WTC11 (cell line): ENCODE data around the gene JADE2. TPM values are rescaled to one million over a fixed set of nuclear protein-coding genes. Genes with fewer than 3 reads are reported as not detected.

Experiments used
- ATAC-seq: fragments of 200-7000 bp; cut with Tn5 transposase; 2 replicates; pipeline ENCODE4 v1.10.0; 2021; ENCODE audit warnings: mild to moderate bottlenecking, moderate library complexity
- CTCF ChIA-PET: fragments of 300-600 bp; sonication (Branson Sonifier 250); formaldehyde crosslinking; loops from one replicate; lab custom pipeline; 2021; ENCODE audit warnings: antibody characterized with exemption; lab: Charles Lee
- POLR2A ChIA-PET: fragments of 350-600 bp; sonication (Branson Sonifier 250); formaldehyde crosslinking; loops from one replicate; lab custom pipeline; 2021; ENCODE audit warnings: antibody characterized with exemption; lab: Charles Lee
- DNase-seq: peaks from one replicate; pipeline ENCODE4 v3.0.0; 2021; ENCODE audit warnings: low spot score
- H3K27ac Mint-ChIP-seq: 2 replicates; pipeline ENCODE4 v1.8.0; 2021; ENCODE audit warnings: mixed read lengths
- H3K27me3 Mint-ChIP-seq: 2 replicates; pipeline ENCODE4 v1.8.0; 2021; ENCODE audit warnings: low read depth, mild to moderate bottlenecking, moderate library complexity, mixed read lengths
- H3K36me3 Mint-ChIP-seq: 2 replicates; pipeline ENCODE4 v1.8.0; 2021; ENCODE audit warnings: mixed read lengths
- H3K4me1 Mint-ChIP-seq: 2 replicates; pipeline ENCODE4 v1.8.0; 2022; ENCODE audit warnings: mixed read lengths
- H3K4me3 Mint-ChIP-seq: 2 replicates; pipeline ENCODE4 v1.8.0; 2021; ENCODE audit warnings: mild to moderate bottlenecking, moderate library complexity, mixed read lengths
- H3K9me3 Mint-ChIP-seq: 2 replicates; pipeline ENCODE4 v1.8.0; 2021; ENCODE audit warnings: mixed read lengths
- AFF4 ChIP-seq: sonication (generic); formaldehyde crosslinking; IDR thresholded peaks from 2 replicates; pipeline ENCODE4 v1.8.1; 2023; ENCODE audit warnings: mild to moderate bottlenecking, missing genetic modification reagents, borderline replicate concordance
- ATF1 ChIP-seq: sonication (generic); formaldehyde crosslinking; IDR thresholded peaks from 2 replicates; pipeline ENCODE4 v1.8.1; 2023; ENCODE audit warnings: mild to moderate bottlenecking, moderate library complexity, missing genetic modification reagents
- ATF6 ChIP-seq: sonication (generic); formaldehyde crosslinking; IDR thresholded peaks from 2 replicates; pipeline ENCODE4 v1.8.1; 2023; ENCODE audit warnings: mild to moderate bottlenecking, missing genetic modification reagents
- ESRRA ChIP-seq: sonication (generic); formaldehyde crosslinking; IDR thresholded peaks from 2 replicates; pipeline ENCODE4 v1.8.1; 2022; ENCODE audit warnings: mild to moderate bottlenecking, missing genetic modification reagents, borderline replicate concordance
- FOXJ3 ChIP-seq: sonication (generic); formaldehyde crosslinking; IDR thresholded peaks from 2 replicates; pipeline ENCODE4 v1.9.0; 2021; ENCODE audit warnings: missing genetic modification reagents, mild to moderate bottlenecking, borderline replicate concordance
- GTF2I ChIP-seq: fragments of 250-450 bp; sonication (Bioruptor Pico); conservative IDR thresholded peaks from 2 replicates; pipeline ENCODE4 v1.4.0; 2021; ENCODE audit warnings: mild to moderate bottlenecking
- NFATC4 ChIP-seq: fragments of 250-450 bp; sonication (Bioruptor Pico); IDR thresholded peaks from 2 replicates; pipeline ENCODE4 v1.9.0; 2021; ENCODE audit warnings: mild to moderate bottlenecking
- OVOL2 ChIP-seq: fragments of 250-450 bp; sonication (Bioruptor Pico); IDR thresholded peaks from 2 replicates; pipeline ENCODE4 v1.9.0; 2021; ENCODE audit warnings: mild to moderate bottlenecking, borderline replicate concordance
- RELA ChIP-seq: sonication (generic); formaldehyde crosslinking; IDR thresholded peaks from 2 replicates; pipeline ENCODE4 v1.8.1; 2022; ENCODE audit warnings: missing genetic modification reagents, mild to moderate bottlenecking, borderline replicate concordance
- ZNF281 ChIP-seq: sonication (generic); formaldehyde crosslinking; IDR thresholded peaks from 2 replicates; pipeline ENCODE4 v1.8.0; 2023; ENCODE audit warnings: mild to moderate bottlenecking, missing genetic modification reagents
- ZNF512 ChIP-seq: sonication (generic); formaldehyde crosslinking; IDR thresholded peaks from 2 replicates; pipeline ENCODE4 v1.8.1; 2022; ENCODE audit warnings: missing genetic modification reagents, borderline replicate concordance
- ZSCAN18 ChIP-seq: fragments of 250-450 bp; sonication (Bioruptor Pico); IDR thresholded peaks from 2 replicates; pipeline ENCODE4 v2.1.2; 2022; ENCODE audit warnings: mild to moderate bottlenecking, moderate library complexity
- total RNA-seq: library from RNA; stranded (reverse); gene quantifications from 3 replicates; pipeline ENCODE4 v1.2.3, GENCODE V29; 2021

JADE2 gene
- total RNA-seq, 1 experiment from 2014 or later, result 40.8 TPM

- no peak for TF ChIP-seq ATF6 (CRISPR knock-in tag)
- no peak for TF ChIP-seq OVOL2 (CRISPR knock-in tag)
- TF ChIP-seq FOXJ3 (CRISPR knock-in tag), result no peak
- TF ChIP-seq NFATC4, result no peak
Observed at GRCh38 chr5:134547066-134547465, 21.6 kb downstream of the JADE2 start (continued).

- no peak for DNase-seq
- CTCF ChIA-PET, result interaction anchor here (1.0 to 1.3 kb wide), 3 partner anchors 9 to 39 kb away, joined by 3 to 4 read pairs (median 4); no protein-coding TSS in a partner anchor
- Mint-ChIP-seq H3K9me3 (no peaks in the 10 kb centered on the region), H3K4me1 (peaks cover 18% of the 10 kb centered on the region), H3K27ac (0 out of 2 replicates have a peak overlapping the region, but pooled peaks have one; percentile 77), H3K4me3 (no peak overlapping the region), H3K27me3 (no peaks in the 10 kb centered on the region), H3K36me3 (peaks cover 38% of the 10 kb centered on the region)
- no peak for ATAC-seq
- POLR2A ChIA-PET, result no interaction called here
- TF ChIP-seq ZNF512 (CRISPR knock-in tag), result no peak
- TF ChIP-seq ATF1, result no peak
- TF ChIP-seq GTF2I (CRISPR knock-in tag), result no peak
Observed at GRCh38 chr5:134547579-134547978, 22.1 kb downstream of the JADE2 start.

GRCh38 chr5:134547999-134548658 lies 22.7 kb downstream of the JADE2 start:
- no peak; the same call in 1 of the 2 replicates for ATAC-seq
- no peak for DNase-seq
- ChIA-PET POLR2A (no interaction called here), CTCF (interaction anchor here (1.0 to 1.3 kb wide), 3 partner anchors 8 to 39 kb away, joined by 3 to 4 read pairs (median 4); no protein-coding TSS in a partner anchor)
- Mint-ChIP-seq H3K36me3 (peaks cover 38% of the 10 kb centered on the region), H3K27ac (peak overlapping the region; percentile 77; the same call in 1 of the 2 replicates), H3K4me3 (no peak overlapping the region), H3K9me3 (no peaks in the 10 kb centered on the region), H3K27me3 (no peaks in the 10 kb centered on the region), H3K4me1 (peaks cover 18% of the 10 kb centered on the region)
- no peak for TF ChIP-seq AFF4 (CRISPR knock-in tag)
- TF ChIP-seq ZSCAN18 (CRISPR knock-in tag), result no peak
- TF ChIP-seq RELA (CRISPR knock-in tag), result no peak
- no peak for TF ChIP-seq ZNF281 (CRISPR knock-in tag)
- no peak for TF ChIP-seq ESRRA (CRISPR knock-in tag)
